Activated CD8-positive, alpha-beta memory T cell treated with anti-CD3 and anti-CD28 coated beads for 4 hours (primary cell): ENCODE measurements around the gene WNK2.
"Not testable (repeated sequence)": the region's sequence is repeated elsewhere in the genome, so short reads cannot be mapped to it uniquely, and the experiment has no call there.

Source experiments
- DNase-seq, 2 donors: peaks; one replicate each; pipeline ENCODE4 v3.0.0-alpha.2; 2020; ENCODE audit warnings: low read depth in 2 of 2

WNK2 gene

GRCh38 chr9:93237540-93237939 is 53.6 kb downstream of the WNK2 start:
- no peak for DNase-seq

DNA sequence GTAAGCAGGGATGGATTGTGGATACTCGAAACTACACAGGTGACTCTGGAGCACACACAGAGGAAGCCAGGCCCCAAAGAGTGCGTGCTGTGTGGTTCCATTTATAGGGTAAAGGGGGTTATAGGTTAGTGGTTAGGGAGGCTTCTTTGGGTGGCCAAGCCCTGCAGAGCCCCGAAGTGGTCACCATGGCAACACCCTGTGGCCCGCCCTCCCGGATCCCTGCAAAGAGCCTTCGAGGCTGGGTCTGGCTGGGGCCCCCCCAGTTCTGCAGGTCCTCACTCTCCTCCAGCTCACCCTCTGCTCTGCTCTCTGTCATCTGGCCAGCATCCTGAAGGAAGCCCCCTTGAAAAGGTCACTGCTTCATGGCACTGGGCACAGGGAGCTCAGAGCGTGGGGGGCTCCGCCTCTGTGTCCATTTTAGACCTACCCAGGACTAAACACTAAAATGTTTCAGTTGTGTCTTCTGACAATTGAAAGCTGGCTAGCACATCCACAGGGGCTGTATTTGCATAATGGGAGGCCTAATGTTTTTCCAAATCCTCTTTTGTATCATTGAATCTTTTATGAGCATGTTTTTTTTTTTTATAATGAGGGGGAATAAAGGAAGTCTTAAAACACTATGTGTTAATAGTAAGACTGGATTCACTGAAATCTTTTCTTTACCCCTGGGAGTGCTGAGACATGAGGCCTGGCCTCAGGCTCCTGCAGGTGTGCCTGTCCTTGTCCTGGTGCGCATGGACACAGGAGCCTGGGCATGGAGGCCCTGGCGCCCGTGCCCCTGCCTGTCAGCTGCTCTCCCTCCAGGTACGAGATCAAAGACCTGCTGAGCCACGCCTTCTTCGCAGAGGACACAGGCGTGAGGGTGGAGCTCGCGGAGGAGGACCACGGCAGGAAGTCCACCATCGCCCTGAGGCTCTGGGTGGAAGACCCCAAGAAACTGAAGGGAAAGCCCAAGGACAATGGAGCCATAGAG is 55.3 kb downstream of the WNK2 start:
- no peak for DNase-seq

DNA sequence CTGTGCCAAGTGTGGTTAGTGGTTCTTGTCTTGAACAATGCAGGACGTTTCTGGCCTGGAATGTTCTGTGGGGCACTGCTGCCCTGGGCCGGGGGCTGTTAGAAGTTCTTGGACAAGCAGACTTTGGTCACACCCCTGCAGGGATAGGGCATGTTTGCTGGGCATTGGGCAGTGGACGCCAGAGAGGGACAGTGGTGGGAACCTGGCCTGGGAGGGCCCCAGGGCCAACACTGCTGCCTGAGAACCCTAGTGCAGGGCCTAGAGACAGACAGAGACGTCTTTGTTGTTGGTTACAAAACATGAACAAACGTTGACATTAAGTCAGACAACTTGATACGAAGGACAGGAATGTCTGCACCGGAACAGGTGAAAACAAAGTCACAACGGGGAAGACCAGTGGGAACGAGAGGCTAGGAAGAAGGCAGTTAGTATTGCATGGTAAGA is 57.0 kb downstream of the WNK2 start:
- no peak for DNase-seq

DNA sequence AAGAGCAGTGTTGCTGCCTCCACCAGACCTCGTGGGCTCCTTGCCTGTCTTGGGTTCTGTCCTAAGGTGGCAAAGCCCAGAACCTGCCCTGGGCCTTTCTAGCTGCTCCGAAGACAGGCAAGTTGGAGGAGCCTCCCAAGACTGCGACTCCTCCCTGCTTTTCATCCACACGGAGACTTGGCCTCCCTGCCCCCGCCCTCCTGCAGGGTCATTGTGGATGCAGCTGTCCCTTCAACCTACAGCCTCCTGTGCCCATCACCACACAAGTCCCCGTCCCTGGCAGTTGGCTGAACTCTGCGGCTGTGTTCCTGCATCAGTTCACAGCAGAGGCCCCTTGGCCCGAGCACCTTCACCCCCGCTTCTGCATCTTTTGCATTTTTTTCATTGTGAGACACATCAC is 59.2 kb downstream of the WNK2 start:
- DNase-seq: no peak

DNA sequence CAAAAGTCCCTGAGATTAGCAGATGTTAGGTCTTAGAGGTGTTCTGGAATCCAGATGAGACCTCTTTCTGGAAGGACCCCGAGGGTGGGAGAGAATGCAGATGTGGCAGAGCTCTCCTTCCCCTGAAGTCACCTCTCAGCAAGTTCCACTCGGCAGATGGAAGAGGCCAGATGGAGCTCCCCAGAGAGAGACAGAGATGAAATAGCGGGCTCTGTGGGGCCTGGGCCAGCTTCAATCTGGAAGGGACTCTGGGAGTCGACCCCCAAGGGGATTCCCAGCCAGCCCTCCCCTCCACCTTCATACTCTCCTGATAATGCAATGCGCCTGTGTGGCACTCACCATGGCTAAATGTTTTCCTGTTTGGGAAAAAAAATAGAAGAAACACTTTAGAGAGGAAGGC is 60.2 kb downstream of the WNK2 start:
- no peak for DNase-seq

GRCh38 chr9:93244510-93245436 is 60.8 kb downstream of the WNK2 start:
- no peak for DNase-seq

DNA sequence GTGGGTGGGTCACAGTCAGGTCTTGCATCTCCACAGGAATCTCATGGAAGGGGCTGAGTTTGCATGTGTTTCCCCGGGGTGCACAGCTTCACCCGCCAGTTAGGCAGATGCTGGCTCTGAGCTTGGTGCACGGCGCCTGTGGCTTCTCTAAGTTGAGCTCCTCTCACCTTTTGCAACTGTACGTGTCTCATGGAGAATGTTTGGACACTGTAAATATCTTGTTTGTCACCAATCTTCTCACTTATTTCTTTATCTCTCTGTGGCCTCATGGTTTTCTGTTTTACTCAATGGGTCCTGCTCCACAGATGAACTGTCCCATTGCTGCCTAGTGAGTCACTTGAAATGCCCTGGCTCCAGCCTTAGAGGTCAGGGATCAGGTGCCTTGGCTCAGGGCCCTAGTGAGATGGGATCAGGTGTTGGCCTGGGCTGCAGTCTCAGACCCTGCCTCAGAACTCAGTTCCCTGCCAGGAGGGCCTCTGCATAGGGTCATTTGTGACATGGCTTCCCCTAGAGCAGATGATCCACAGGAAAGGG is 61.6 kb downstream of the WNK2 start:
- no peak for DNase-seq

DNA sequence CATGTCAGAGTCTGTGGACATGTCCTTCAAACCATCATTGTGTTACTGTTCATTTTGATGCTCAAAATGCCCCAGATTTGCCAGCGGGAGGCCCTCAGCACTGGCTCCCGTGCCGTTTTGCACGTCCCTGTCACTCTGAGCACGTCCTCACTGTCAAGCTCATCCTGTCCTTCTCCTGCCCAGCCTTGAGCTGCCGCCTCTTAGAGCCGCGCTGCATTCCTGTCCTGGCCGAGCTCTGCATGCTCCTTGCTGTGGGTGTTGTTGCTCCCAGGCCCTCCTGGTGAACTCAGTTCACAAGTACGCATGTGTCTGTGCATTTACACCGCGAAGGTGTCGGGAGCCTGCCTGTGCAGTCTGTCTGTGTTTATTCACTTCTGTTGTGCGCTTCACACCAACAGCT is 62.2 kb downstream of the WNK2 start:
- no peak for DNase-seq

GRCh38 chr9:93246526-93246925 is 62.6 kb downstream of the WNK2 start:
- DNase-seq: no peak

DNA sequence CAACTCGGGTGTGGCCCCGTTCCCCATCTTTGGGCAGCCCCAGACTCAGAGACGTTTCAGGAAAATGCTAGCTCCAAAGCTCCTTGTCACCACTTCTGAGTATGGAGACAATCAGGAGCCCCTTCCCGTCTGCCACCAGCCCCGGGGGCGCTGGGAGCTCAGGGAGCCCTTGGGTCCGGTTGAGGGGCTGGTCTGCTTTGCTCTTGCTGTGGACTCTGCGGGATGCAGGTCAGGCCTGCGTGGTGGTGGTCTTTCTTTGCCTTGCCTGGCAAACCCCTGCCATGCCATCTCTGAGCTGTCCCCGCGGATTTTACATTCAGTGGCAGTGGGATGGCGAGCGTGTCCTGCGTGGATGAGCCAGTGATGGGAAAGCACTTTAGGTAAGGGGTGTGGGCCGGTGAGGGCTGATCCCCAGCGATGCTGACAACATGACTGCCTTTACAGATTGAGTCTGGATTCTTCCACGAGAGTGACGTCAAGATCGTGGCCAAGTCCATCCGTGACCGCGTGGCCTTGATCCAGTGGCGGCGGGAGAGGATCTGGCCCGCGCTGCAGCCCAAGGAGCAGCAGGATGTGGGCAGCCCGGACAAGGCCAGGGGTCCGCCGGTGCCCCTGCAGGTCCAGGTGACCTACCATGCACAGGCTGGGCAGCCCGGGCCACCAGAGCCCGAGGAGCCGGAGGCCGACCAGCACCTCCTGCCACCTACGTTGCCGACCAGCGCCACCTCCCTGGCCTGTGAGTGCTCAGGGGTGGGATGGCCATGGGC is 63.3 kb downstream of the WNK2 start:
- no peak for DNase-seq

GRCh38 chr9:93247892-93248291 is 64.0 kb downstream of the WNK2 start:
- no peak for DNase-seq

DNA sequence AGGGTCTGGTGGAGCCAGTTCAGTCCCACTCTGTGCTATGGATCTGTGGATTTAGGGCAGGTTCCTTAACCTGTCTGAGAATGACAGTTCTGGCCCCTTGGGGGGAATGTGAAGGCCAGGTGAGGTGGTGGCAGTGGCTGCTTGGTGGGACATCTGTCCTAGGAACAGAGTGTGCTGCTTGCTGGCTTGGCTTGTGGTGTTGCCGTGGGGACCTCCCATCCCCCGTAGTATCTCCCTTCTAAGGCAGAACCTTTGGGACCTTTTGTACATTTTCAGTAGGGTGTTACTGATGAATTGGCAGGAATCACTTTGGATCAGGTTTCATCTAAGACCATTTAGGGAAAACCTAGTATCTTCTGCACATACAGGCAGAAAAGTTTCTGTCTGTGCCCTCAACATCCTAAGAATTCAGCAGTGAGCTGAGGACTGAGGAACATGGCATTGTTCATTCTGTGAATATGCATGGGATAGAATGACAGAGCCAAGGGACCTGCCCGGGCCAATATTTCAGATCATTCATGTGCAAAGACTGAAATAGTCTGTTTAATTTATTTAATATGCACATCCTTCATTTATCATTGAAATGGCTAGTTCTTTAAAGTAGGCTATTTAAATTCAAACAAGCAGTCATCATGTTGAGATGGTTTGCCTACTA is 64.6 kb downstream of the WNK2 start:
- DNase-seq: no peak

GRCh38 chr9:93250185-93250584 is 66.2 kb downstream of the WNK2 start:
- DNase-seq: no peak

GRCh38 chr9:93251309-93251708 is 67.4 kb downstream of the WNK2 start:
- not testable (repeated sequence) for DNase-seq

DNA sequence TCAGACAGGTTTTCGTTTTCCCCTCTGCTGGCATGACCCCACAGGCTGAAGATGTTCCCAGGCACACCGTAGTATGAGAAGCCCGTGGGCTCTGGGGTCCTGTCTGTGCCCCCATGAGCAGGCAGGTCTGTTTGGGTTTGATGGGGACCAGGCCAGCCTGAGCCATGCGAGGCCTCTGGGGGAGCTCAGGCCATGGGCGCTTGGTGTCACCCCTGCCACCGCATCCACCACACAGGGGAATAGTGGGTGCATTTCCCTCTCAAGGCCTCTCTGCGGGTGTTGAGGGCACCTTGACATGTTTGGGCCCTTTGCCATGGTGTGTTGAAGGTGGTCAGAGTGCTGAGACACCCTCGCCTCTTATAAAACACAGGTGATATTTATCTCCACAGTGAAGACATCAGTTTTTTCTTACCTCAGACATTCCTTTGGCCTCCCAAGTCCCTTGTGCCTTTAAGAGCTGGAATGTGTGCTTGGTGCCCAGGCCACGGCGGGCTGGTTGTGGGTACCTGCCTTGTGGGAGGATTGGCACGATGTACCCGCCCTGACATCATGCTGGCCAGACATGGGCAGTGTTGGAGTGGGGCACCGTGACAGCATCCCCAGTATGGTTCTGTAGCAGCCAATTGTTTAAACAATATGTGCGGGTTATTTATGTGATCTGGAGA is 68.3 kb downstream of the WNK2 start:
- DNase-seq: no peak

- no peak for DNase-seq
Observed at GRCh38 chr9:93252781-93253530, 69.0 kb downstream of the WNK2 start.

DNA sequence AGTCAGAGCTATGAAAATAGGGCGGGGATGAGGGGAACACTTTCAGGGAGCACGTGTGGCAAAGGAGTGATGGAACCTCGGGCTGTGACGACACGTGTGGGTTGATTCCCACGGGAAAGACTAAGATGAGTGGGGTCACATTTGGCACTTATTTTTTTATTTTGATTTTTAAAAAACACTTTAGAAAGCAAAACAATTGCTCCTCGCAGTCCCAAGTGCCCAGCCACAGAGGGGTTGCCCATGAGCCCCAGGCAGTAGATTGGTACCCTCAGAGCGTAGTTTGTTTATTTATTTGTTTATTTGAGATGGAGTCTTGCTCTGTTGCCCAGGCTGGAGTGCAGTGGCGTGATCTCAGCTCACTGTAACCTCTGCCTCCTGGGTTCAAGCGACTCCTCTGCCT is 69.7 kb downstream of the WNK2 start:
- no peak for DNase-seq

DNA sequence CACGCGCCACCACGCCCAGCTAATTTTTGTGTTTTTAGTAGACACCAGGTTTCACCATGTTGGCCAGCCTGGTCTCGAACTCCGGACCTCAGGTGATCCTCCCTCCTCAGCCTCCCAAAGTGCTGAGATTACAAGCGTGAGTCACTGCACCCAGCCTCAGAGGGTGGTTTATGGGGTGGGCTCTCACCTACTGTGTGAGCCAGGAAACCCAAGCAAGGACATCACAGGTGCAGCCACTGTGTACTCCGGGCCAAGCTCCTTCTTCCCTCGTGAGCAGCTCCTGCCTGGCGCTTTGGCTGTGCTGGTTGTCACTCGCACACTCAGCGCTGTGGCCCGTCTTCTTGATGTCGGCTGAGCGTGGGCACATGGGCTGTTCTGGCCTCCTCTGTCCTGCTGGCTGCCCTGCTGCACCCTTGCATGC is 70.1 kb downstream of the WNK2 start:
- no peak for DNase-seq

DNA sequence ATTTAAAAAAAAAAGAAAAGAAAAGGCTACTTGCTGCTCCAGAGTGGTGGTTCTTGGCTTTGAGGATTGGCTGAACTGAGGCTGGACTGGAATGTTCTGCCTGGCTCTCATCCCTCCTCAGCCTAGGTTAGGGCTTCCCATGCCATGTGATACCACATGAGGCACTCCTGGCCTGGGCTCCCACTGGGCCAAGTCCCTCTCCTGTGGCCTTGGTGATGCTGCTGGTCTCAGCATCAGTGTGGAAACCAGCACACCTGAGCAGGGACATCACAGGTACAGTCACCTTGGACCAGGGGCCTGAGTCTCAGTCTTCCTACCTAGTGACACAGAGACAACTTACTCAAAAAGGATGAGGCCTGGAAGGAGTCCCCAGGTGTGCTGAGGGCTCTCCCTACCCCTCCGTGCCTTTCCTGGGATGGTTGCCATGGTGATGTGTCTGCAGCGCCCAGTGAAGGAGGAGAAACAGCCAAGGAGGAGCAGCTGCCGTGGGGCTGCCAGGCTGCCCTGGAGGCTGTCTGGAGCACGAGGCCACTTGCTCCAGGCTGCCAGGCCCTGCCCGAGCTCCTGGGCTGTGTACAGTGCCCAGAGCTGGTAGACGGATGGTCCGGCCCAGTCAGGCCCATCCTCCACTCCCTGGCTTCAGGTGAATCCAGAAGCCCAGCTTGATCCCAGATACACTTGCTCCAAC is 71.0 kb downstream of the WNK2 start:
- DNase-seq: no peak
